Ovary (tissue), 9 donors: ENCODE measurements around the gene SMARCD1. TPM values are rescaled to one million over a fixed set of nuclear protein-coding genes. Genes with fewer than 3 reads are reported as not detected.

ENCODE experiments used
- DNase-seq, 5 donors: peaks; one replicate each; pipeline ENCODE4 v3.0.0-alpha.2; 2019 to 2020
- H3K27ac ChIP-seq, 2 donors: fragments of 200-600 bp; one replicate each; pipeline versions ENCODE4 v1.5.1 to v1.8.0; 2019 to 2022
- H3K27me3 ChIP-seq: fragments of 200-600 bp; one replicate; pipeline ENCODE4 v1.8.0; 2022
- H3K36me3 ChIP-seq: fragments of 200-600 bp; sonication (generic); one replicate; pipeline ENCODE4 v1.5.1; 2019
- H3K4me1 ChIP-seq: one replicate; pipeline ENCODE4 v1.8.1; 2013; ENCODE audit warnings: mild to moderate bottlenecking, moderate library complexity; ENCODE audit not compliant: insufficient read depth
- H3K4me3 ChIP-seq: fragments of 200-600 bp; sonication (generic); one replicate; pipeline ENCODE4 v1.5.1; 2017
- H3K9me3 ChIP-seq, 2 donors: fragments of 200-600 bp in 1 of 2; sonication (generic) in 1 of 2; one replicate each; pipeline versions ENCODE4 v1.5.1 to v1.8.1; 2013 to 2019; ENCODE audit warnings: mild to moderate bottlenecking in 1 of 2, moderate library complexity in 1 of 2
- CTCF ChIP-seq, 3 donors: fragments of 450-650 bp in 2 of 3; fragments of 200-600 bp in 1 of 3; IDR thresholded peaks; one replicate each; pipeline versions ENCODE4 v1.5.1 to v1.8.0; 2016 to 2022; ENCODE audit warnings: antibody characterized with exemption in 3 of 3, mild to moderate bottlenecking in 1 of 3
- EP300 ChIP-seq: sonication (generic); formaldehyde crosslinking; IDR thresholded peaks from one replicate; pipeline ENCODE4 v1.6.1; 2017; ENCODE audit warnings: antibody characterized with exemption
- POLR2A ChIP-seq: fragments of 450-650 bp; IDR thresholded peaks from one replicate; pipeline ENCODE4 v1.6.1; 2017; ENCODE audit warnings: antibody characterized with exemption, mild to moderate bottlenecking, moderate library complexity
- WGBS, 3 donors: extraction: QIAGEN DNeasy Blood & Tissue Kit in 1 of 3; methylation state at CpG; one replicate each; pipeline versions ENCODE4 v1.1.5 to v1.1.7; 2013 to 2017; 5-methylcytosine and 5-hydroxymethylcytosine counted together
- intact Hi-C, 4 donors: fragments of 100-400 bp; cut with DNase I; formaldehyde crosslinking; loops; one replicate each; pipeline versions ENCODE4 v1.11.0 to v1.15.1; 2022 to 2023
- polyA plus RNA-seq, 2 donors: library from polyadenylated mRNA; stranded (reverse); fragments of 200-250 nt in 1 of 2; fragments of 350-450 nt in 1 of 2; fragmentation: Illumina TruSeq in 1 of 2; extraction: RNeasy Lipid Tissue Mini Kit (QIAGEN cat#74804) in 1 of 2; gene quantifications; one replicate each; pipeline ENCODE4 v1.2.3, GENCODE V29; 2013 to 2014
- total RNA-seq, 7 donors: library from RNA; depleted of rRNA in 2 of 7; stranded (reverse); fragments of >200 nt in 2 of 7; fragmentation: NEBNext Ultra II Directional in 3 of 7; extraction: Animal tissue kit (Norgen Biotek cat#: 25700) in 3 of 7; gene quantifications; one replicate each; pipeline versions ENCODE4 v1.1.0 to v1.2.4, GENCODE V29; 2016 to 2023
- donor health status: DM: no; HTN: no; CAD: no; lungs with moderate emphysema.
- donor health status: DM: no; HTN: no; CAD: no.
- donor health status: Bipolar disorder and iron deficiency.
- donor health status: DM: yes; HTN: yes; CAD: no.
- donor health status: DM: no; HTN: no; CAD: no.
- donor health status: DM: yes; HTN: yes; CAD: no.

The SMARCD1 gene
- total and polyA plus RNA-seq, 9 donors: 26.1 to 57.7 (median 50.7) TPM

GRCh38 chr12:50110762-50111351 is 25.7 kb downstream of the SMARCD1 start:
- Histone ChIP-seq H3K4me3 (no peak overlapping the region), H3K4me1 (no peaks in the 10 kb centered on the region), H3K27ac (peak overlapping the region; percentile 4 to 33), H3K27me3 (no peaks in the 10 kb centered on the region), H3K9me3 (no peaks in the 10 kb centered on the region), H3K36me3 (no peaks in the 10 kb centered on the region)
- intact Hi-C loops: loop anchor here in 3 of 4 donors (5.0 to 10.0 kb wide), 2 partner anchors 54 to 56 kb away; partner anchors contain the start of gene CERS5 (in 3 of the 3)
- 44 to 66% (median 57%) methylated on average over 6 to 7 of the region's 7 CpGs for WGBS, 3 donors
- DNase-seq: peak; percentile 37 to 58 (median 52)
- TF ChIP-seq CTCF (IDR thresholded peaks at IDR 0.05): no peak
- no peak for TF ChIP-seq POLR2A
- no peak for TF ChIP-seq EP300

GRCh38 chr12:50111395-50111692 is 26.2 kb downstream of the SMARCD1 start:
- Histone ChIP-seq H3K4me1 (no peaks in the 10 kb centered on the region), H3K4me3 (peak overlapping the region; percentile 1), H3K27ac (peak overlapping the region; percentile 4 to 33), H3K9me3 (no peaks in the 10 kb centered on the region), H3K36me3 (no peaks in the 10 kb centered on the region), H3K27me3 (no peaks in the 10 kb centered on the region)
- 4 to 6% (median 5%) methylated on average over 19 of the region's 19 CpGs for WGBS, 3 donors
- TF ChIP-seq POLR2A (no peak), CTCF (IDR thresholded peaks at IDR 0.05) (no peak), EP300 (no peak)
- intact Hi-C loops: loop anchor here in 3 of 4 donors (5.0 to 10.0 kb wide), 2 partner anchors 53 to 56 kb away; partner anchors contain the start of gene CERS5 (in 3 of the 3)
- no peak for DNase-seq

GRCh38 chr12:50111693-50112455 is 26.7 kb downstream of the SMARCD1 start, which contains the start of gene COX14:
Gene COX14, plus strand, starts transcription at chr12:50112236. Its CDS starts 7,808 bp downstream, at chr12:50120044.
- H3K36me3 ChIP-seq: no peaks in the 10 kb centered on the region
- WGBS, 3 donors: 0% methylated on average over 49 to 59 of the region's 59 CpGs
- DNase-seq: peak; percentile 98 to 99 (median 99)
- TF ChIP-seq EP300: peak; percentile 77
- peak; percentile 89 to 97 (median 91) for TF ChIP-seq CTCF (IDR thresholded peaks at IDR 0.05)
- TF ChIP-seq POLR2A: peak; percentile 98
- H3K27ac ChIP-seq: peak within 1 kb of the TSS; percentile 63 to 96
- H3K27me3 ChIP-seq: no peaks in the 10 kb centered on the region
- no peaks in the 10 kb centered on the region for H3K9me3 ChIP-seq
- H3K4me1 ChIP-seq: no peaks in the 10 kb centered on the region
- intact Hi-C loops: loop anchor here in 3 of 4 donors (5.0 to 10.0 kb wide), 2 partner anchors 53 to 55 kb away; partner anchors contain the start of gene CERS5 (in 3 of the 3)
- H3K4me3 ChIP-seq: peak within 1 kb of the TSS; percentile 94

- Histone ChIP-seq H3K27ac (peak overlapping the region; percentile 63 to 96), H3K36me3 (no peaks in the 10 kb centered on the region), H3K4me1 (peaks cover 3% of the 10 kb centered on the region), H3K27me3 (no peaks in the 10 kb centered on the region), H3K4me3 (peak overlapping the region; percentile 94), H3K9me3 (no peaks in the 10 kb centered on the region)
- intact Hi-C loops: loop anchor here in 3 of 4 donors (5.0 to 10.0 kb wide), 2 partner anchors 52 to 55 kb away; partner anchors contain the start of gene CERS5 (in 3 of the 3)
- no peak for TF ChIP-seq POLR2A
- no peak for TF ChIP-seq EP300
- no peak for TF ChIP-seq CTCF (IDR thresholded peaks at IDR 0.05)
- peak in 1 of 5 donors; percentile 35 for DNase-seq
- WGBS, 3 donors: 5 to 20% (median 9%) methylated on average over 26 of the region's 26 CpGs
Observed at GRCh38 chr12:50112456-50113218, 27.5 kb downstream of the SMARCD1 start.
